ENCODE results near the gene RAD51B.

RAD51B gene

GRCh38 chr14:68468437-68469207 is 649.0 kb downstream of the RAD51B start:
- CTCF ChIA-PET, result no interaction called here
- TF ChIP-seq ZBTB10 (tag by site-specific recombination; IDR thresholded peaks at IDR 0.05) (no peak), ZEB2 (tag by site-specific recombination; IDR thresholded peaks at IDR 0.05) (no peak), GLIS2 (tag by site-specific recombination; IDR thresholded peaks at IDR 0.05) (no peak), ZNF292 (tag by site-specific recombination; IDR thresholded peaks at IDR 0.05; ENCODE audit: borderline replicate concordance, low read depth) (no peak), SCRT2 (tag by site-specific recombination; IDR thresholded peaks at IDR 0.05) (no peak), ELK4 (IDR thresholded peaks at IDR 0.05; ENCODE audit: borderline replicate concordance, low read depth, low read length) (no peak), ZBTB20 (tag by site-specific recombination; IDR thresholded peaks at IDR 0.05) (no peak), ZBTB11 (tag by site-specific recombination; conservative IDR thresholded peaks at IDR 0.05; ENCODE audit: low read depth) (no peak)
- H3K36me3 ChIP-seq (ENCODE audit: control insufficient read depth in 2 of 2, insufficient read depth in 1 of 2, low read length in 2 of 2), result no peaks in the 10 kb centered on the region
- H3K4me1 ChIP-seq (ENCODE audit: control insufficient read depth, insufficient read depth, low read length), result no peaks in the 10 kb centered on the region
- no peaks in the 10 kb centered on the region for H3K9me3 ChIP-seq (ENCODE audit: control insufficient read depth, insufficient read depth, low read depth, low read length)
- no peak overlapping the region for H3K4me3 ChIP-seq (ENCODE audit: low read depth, low read length)
- no peak overlapping the region for H3K27ac ChIP-seq (ENCODE audit: extremely low read depth, low read depth, low read length)
- POLR2A ChIA-PET, result no interaction called here

- no peaks in the 10 kb centered on the region for H3K4me1 ChIP-seq (ENCODE audit: control insufficient read depth, insufficient read depth, low read length)
- ChIA-PET POLR2A (no interaction called here), CTCF (no interaction called here)
- no peak overlapping the region for H3K27ac ChIP-seq (ENCODE audit: extremely low read depth, low read depth, low read length)
- H3K4me3 ChIP-seq (ENCODE audit: low read depth, low read length), result no peak overlapping the region
- TF ChIP-seq ZNF560 (tag by site-specific recombination; IDR thresholded peaks at IDR 0.05; ENCODE audit: borderline replicate concordance), result no peak
- no peak for TF ChIP-seq GLIS2 (tag by site-specific recombination; IDR thresholded peaks at IDR 0.05)
- TF ChIP-seq ZNF830 (tag by site-specific recombination; IDR thresholded peaks at IDR 0.05; ENCODE audit: low read depth), result no peak
- no peak for TF ChIP-seq ZNF692 (tag by site-specific recombination; IDR thresholded peaks at IDR 0.05)
- no peak for TF ChIP-seq ZSCAN23 (tag by site-specific recombination; IDR thresholded peaks at IDR 0.05)
- H3K36me3 ChIP-seq (ENCODE audit: control insufficient read depth in 2 of 2, insufficient read depth in 1 of 2, low read length in 2 of 2), result no peaks in the 10 kb centered on the region
- H3K9me3 ChIP-seq (ENCODE audit: control insufficient read depth, insufficient read depth, low read depth, low read length), result no peaks in the 10 kb centered on the region
These were observed 649.7 kb downstream of the RAD51B start for GRCh38 chr14:68469208-68469713.

Data from HEK293 (cell line).